ENCODE results near the gene LACTBL1. TPM values are rescaled to one million over a fixed set of nuclear protein-coding genes. Genes with fewer than 3 reads are reported as not detected.

LACTBL1 gene
- total and polyA plus RNA-seq, 4 donors: not detected

- intact Hi-C loops (cut with DNase I): no loop called here
- 79 to 91% methylated on average over 2 of the region's 2 CpGs for WGBS, 2 donors
- Histone ChIP-seq H3K9me3 (ENCODE audit: control insufficient read depth, low read length) (no peaks in the 10 kb centered on the region), H3K4me1 (ENCODE audit: control insufficient read depth in 1 of 2, insufficient read depth in 2 of 2, low read length in 2 of 2) (no peaks in the 10 kb centered on the region), H3K27me3 (ENCODE audit: control insufficient read depth in 1 of 2, insufficient read depth in 2 of 2, low read length in 1 of 2) (no peaks in the 10 kb centered on the region), H3K27ac (ENCODE audit: low read depth in 1 of 2, low read length in 2 of 2) (no peak overlapping the region), H3K4me3 (ENCODE audit: low read length in 2 of 2) (no peak overlapping the region), H3K36me3 (ENCODE audit: control insufficient read depth in 1 of 2, insufficient read depth in 2 of 2, low read length in 1 of 2) (no peaks in the 10 kb centered on the region)
- DNase-seq (no peak), ATAC-seq (ENCODE audit: low FRiP score) (no peak)
Measured at GRCh38 chr1:22906968-22907367, 65.7 kb downstream of the LACTBL1 start.

GRCh38 chr1:22903113-22903512, 69.6 kb downstream of the LACTBL1 start:
- ATAC-seq (ENCODE audit: low FRiP score): no peak
- H3K4me3 ChIP-seq (ENCODE audit: low read length in 2 of 2): no peak overlapping the region
- H3K27me3 ChIP-seq (ENCODE audit: control insufficient read depth in 1 of 2, insufficient read depth in 2 of 2, low read length in 1 of 2): no peaks in the 10 kb centered on the region
- DNase-seq: no peak
- no peaks in the 10 kb centered on the region for H3K4me1 ChIP-seq (ENCODE audit: control insufficient read depth in 1 of 2, insufficient read depth in 2 of 2, low read length in 2 of 2)
- intact Hi-C loops (cut with DNase I): no loop called here
- WGBS, 2 donors: 89 to 96% methylated on average over 3 of the region's 3 CpGs
- H3K27ac ChIP-seq (ENCODE audit: low read depth in 1 of 2, low read length in 2 of 2): no peak overlapping the region
- H3K36me3 ChIP-seq (ENCODE audit: control insufficient read depth in 1 of 2, insufficient read depth in 2 of 2, low read length in 1 of 2): no peaks in the 10 kb centered on the region
- no peaks in the 10 kb centered on the region for H3K9me3 ChIP-seq (ENCODE audit: control insufficient read depth, low read length)

Other genes starting within 250 kb of the LACTBL1 start
- not detected for gene TEX46, start 43.0 kb upstream of the LACTBL1 start, total RNA-seq
- gene TEX46, start 43.0 kb upstream of the LACTBL1 start, polyA plus RNA-seq: not detected
- gene KDM1A, start 46.6 kb upstream of the LACTBL1 start, total RNA-seq: 10 to 100 TPM; 34.6 to 40.4 TPM
- gene KDM1A, start 46.6 kb upstream of the LACTBL1 start, polyA plus RNA-seq: 10 to 100 TPM in 1 of 2 donors, 1 to 10 TPM in 1; 9.4 to 24.5 TPM
- 10 to 100 TPM; 40.5 to 42.1 TPM for gene LUZP1, start 196.0 kb upstream of the LACTBL1 start, total RNA-seq
- 1 to 10 TPM; 5.9 to 6.9 TPM for gene LUZP1, start 196.0 kb upstream of the LACTBL1 start, polyA plus RNA-seq
- gene HTR1D, start 244.6 kb upstream of the LACTBL1 start, total RNA-seq: not detected
- 1 to 10 TPM in 1 of 2 donors, under 1 TPM in 1; 0.05 to 1.3 TPM for gene HTR1D, start 244.6 kb upstream of the LACTBL1 start, polyA plus RNA-seq

Measured in aorta (tissue), 5 donors.